ENCODE measurements around the gene DAAM2. TPM values are rescaled to one million over a fixed set of nuclear protein-coding genes. Genes with fewer than 3 reads are reported as not detected.

The DAAM2 gene
- total and polyA plus RNA-seq, 2 donors (not counting 3 experiments of a cell fraction or from before 2014, with no cell fraction given), result 0.42 to 0.44 TPM

GRCh38 chr6:39819228-39819627 is 27.1 kb downstream of the DAAM2 start:
- POLR2A ChIA-PET, result no interaction called here
- CTCF ChIA-PET, result no interaction called here
- H3K27me3 ChIP-seq (ENCODE audit: control insufficient read depth in 2 of 2, insufficient read depth in 2 of 2, low read length in 2 of 2), result no peaks in the 10 kb centered on the region
- H3K36me3 ChIP-seq (ENCODE audit: control insufficient read depth in 2 of 2, extremely low read depth in 1 of 2, insufficient read depth in 2 of 2, low read length in 2 of 2), result no peaks in the 10 kb centered on the region
- TF ChIP-seq GATA2 (IDR thresholded peaks at IDR 0.05; ENCODE audit: insufficient read depth, insufficient read length, low read depth, low read length), result no peak
- TF ChIP-seq FOS (IDR thresholded peaks at IDR 0.05; ENCODE audit: borderline replicate concordance, insufficient read depth, low read length), result no peak
- TF ChIP-seq MYC (IDR thresholded peaks at IDR 0.05; ENCODE audit: low read depth, low read length), result no peak
- no peak for TF ChIP-seq POLR2A (IDR thresholded peaks at IDR 0.05; ENCODE audit: low read depth, low read length)
- TF ChIP-seq POLR2AphosphoS5 (IDR thresholded peaks at IDR 0.05; ENCODE audit: insufficient read depth, low read depth, low read length), result no peak
- no peak for TF ChIP-seq CTCF (IDR thresholded peaks at IDR 0.05; ENCODE audit: extremely low read depth in 1 of 2, insufficient read depth in 1 of 2, low read depth in 1 of 2, low read length in 2 of 2)
- TF ChIP-seq JUN (IDR thresholded peaks at IDR 0.05; ENCODE audit: borderline replicate concordance, insufficient read depth, insufficient read length, low read depth), result no peak
- no peak for TF ChIP-seq MAX (IDR thresholded peaks at IDR 0.05; ENCODE audit: insufficient read depth, insufficient read length)
- TF ChIP-seq EZH2 (IDR thresholded peaks at IDR 0.05; ENCODE audit: borderline replicate concordance, low read depth, low read length, severe bottlenecking), result no peak
- H3K9me3 ChIP-seq (replicated peaks; ENCODE audit: control insufficient read depth, insufficient read depth, low read length), result no peaks in the 10 kb centered on the region
- no peaks in the 10 kb centered on the region for H3K79me2 ChIP-seq (ENCODE audit: control insufficient read depth, insufficient read depth, low read length)
- no peak overlapping the region for H2AFZ ChIP-seq (ENCODE audit: low read depth, low read length)
- H3K4me3 ChIP-seq (replicated peaks in 1 of 3; ENCODE audit: insufficient read depth in 1 of 3, low read depth in 1 of 3, low read length in 3 of 3), result no peak overlapping the region
- dilution Hi-C loops (cut with MboI; ENCODE audit: extremely low pct_ligation_motif_present, low sequenced_read_pairs) (no loop called here), intact Hi-C loops (cut with micrococcal nuclease) (no loop called here)
- no TSS peak for BruUV-seq (replicated peaks)
- H3K27ac ChIP-seq (ENCODE audit: insufficient read depth, low read depth, low read length), result no peak overlapping the region
- no peak overlapping the region for H3K4me2 ChIP-seq (ENCODE audit: insufficient read depth, low read length)
- FAIRE-seq (no peak), DNase-seq (ENCODE audit: low read depth, low spot score) (no peak)
- H3K9me1 ChIP-seq (replicated peaks; ENCODE audit: control insufficient read depth, extremely low read depth, insufficient read depth, low read length), result no peaks in the 10 kb centered on the region
- no peaks in the 10 kb centered on the region for H4K20me1 ChIP-seq (replicated peaks; ENCODE audit: control insufficient read depth, extremely low read depth, insufficient read depth, low read length)
- H3K9ac ChIP-seq (replicated peaks; ENCODE audit: extremely low read depth, insufficient read depth, low read length), result no peak overlapping the region
- no peaks in the 10 kb centered on the region for H3K4me1 ChIP-seq (ENCODE audit: control insufficient read depth, extremely low read depth, insufficient read depth, low read length)
